GM19023 (cell line): ENCODE data around the gene SARNP.
"Not testable (repeated sequence)": the region's sequence is repeated elsewhere in the genome, so short reads cannot be mapped to it uniquely, and the experiment has no call there.

ENCODE experiments used
- ATAC-seq: cut with Tn5 transposase; IDR thresholded peaks from one replicate; pipeline ENCODE4 v1.9.1; 2021; ENCODE audit warnings: mild to moderate bottlenecking, moderate library complexity; ENCODE audit not compliant: unreplicated experiment

The SARNP gene

GRCh38 chr12:55839345-55840140 lies 22.0 kb upstream of the SARNP start:
- no peak for ATAC-seq

- no peak for ATAC-seq
Measured at GRCh38 chr12:55838361-55838760, 20.8 kb upstream of the SARNP start.

- ATAC-seq: not testable (repeated sequence)
Measured at GRCh38 chr12:55834400-55834799, 16.9 kb upstream of the SARNP start.

GRCh38 chr12:55833056-55833455 lies 15.5 kb upstream of the SARNP start:
- ATAC-seq: no peak

GRCh38 chr12:55831447-55831815 lies 13.9 kb upstream of the SARNP start:
- ATAC-seq: no peak

GRCh38 chr12:55830601-55831446 lies 13.3 kb upstream of the SARNP start:
- ATAC-seq: no peak

GRCh38 chr12:55829967-55830600 lies 12.6 kb upstream of the SARNP start:
- peak; percentile 27 for ATAC-seq

- ATAC-seq: no peak
Measured at GRCh38 chr12:55828357-55828756, 10.8 kb upstream of the SARNP start.

- ATAC-seq: no peak
Measured at GRCh38 chr12:55827806-55828205, 10.3 kb upstream of the SARNP start.

GRCh38 chr12:55824726-55825125 lies 7.2 kb upstream of the SARNP start:
- ATAC-seq: no peak

- no peak for ATAC-seq
Measured at GRCh38 chr12:55823419-55823818, 5.9 kb upstream of the SARNP start.

GRCh38 chr12:55822228-55822627 lies 4.7 kb upstream of the SARNP start:
- no peak for ATAC-seq

GRCh38 chr12:55820679-55821078 lies 3.2 kb upstream of the SARNP start:
- no peak for ATAC-seq

GRCh38 chr12:55818886-55819285 lies 1.4 kb upstream of the SARNP start:
- no peak for ATAC-seq

- ATAC-seq: peak; percentile 32
Measured at GRCh38 chr12:55818140-55818728, 710 bp upstream of the SARNP start.

- ATAC-seq: no peak
Measured at GRCh38 chr12:55816881-55817344, 611 bp downstream of the SARNP start.

- no peak for ATAC-seq
Measured at GRCh38 chr12:55815473-55815872, 2.1 kb downstream of the SARNP start.

- ATAC-seq: no peak
Measured at GRCh38 chr12:55814257-55814656, 3.3 kb downstream of the SARNP start.

- no peak for ATAC-seq
Measured at GRCh38 chr12:55812088-55812487, 5.4 kb downstream of the SARNP start.

- ATAC-seq: no peak
Measured at GRCh38 chr12:55809274-55809673, 8.2 kb downstream of the SARNP start.

- ATAC-seq: no peak
Measured at GRCh38 chr12:55806982-55807381, 10.5 kb downstream of the SARNP start.
